Body of pancreas (tissue), 4 donors: Measurements from ENCODE around the gene OR51I1.

ENCODE experiments used
- POLR2A ChIP-seq, 3 donors: fragments of 450-650 bp; IDR thresholded peaks; one replicate each; pipeline ENCODE4 v1.6.1; 2016; ENCODE audit warnings: antibody characterized with exemption in 3 of 3, mild to moderate bottlenecking in 2 of 3
- TF ChIP-seq, protein P1 (sequence below), 7 experiments: fragments of 450-650 bp in 4 of 7; fragments of 200-600 bp in 3 of 7; sonication (generic) in 3 of 7; IDR thresholded peaks; one replicate each; pipeline ENCODE4 v1.5.1; 2016 to 2019; ENCODE audit warnings: antibody characterized with exemption in 7 of 7

DNA sequence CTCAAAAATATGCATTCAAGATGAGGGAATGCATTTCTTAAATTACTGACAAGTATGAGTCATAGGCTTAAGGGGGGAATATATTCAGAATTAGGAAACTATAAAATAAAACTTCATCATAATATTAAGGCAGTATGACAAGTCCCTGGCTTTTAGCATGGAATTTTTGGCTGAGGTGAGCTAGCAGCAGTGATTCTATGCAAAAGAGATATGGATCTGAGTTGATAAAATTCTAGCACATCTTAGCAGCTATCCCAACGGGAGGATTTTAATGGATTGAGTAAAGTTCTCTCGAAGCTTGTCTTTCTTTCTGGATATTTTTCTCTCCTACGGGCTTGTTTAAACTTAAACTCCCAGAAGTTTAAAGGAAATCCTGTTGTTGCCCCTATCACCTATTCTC, 18.2 kb downstream of the OR51I1 start:
- TF ChIP-seq POLR2A (IDR thresholded peaks at IDR 0.05): no peak
- TF ChIP-seq, protein P1, sequence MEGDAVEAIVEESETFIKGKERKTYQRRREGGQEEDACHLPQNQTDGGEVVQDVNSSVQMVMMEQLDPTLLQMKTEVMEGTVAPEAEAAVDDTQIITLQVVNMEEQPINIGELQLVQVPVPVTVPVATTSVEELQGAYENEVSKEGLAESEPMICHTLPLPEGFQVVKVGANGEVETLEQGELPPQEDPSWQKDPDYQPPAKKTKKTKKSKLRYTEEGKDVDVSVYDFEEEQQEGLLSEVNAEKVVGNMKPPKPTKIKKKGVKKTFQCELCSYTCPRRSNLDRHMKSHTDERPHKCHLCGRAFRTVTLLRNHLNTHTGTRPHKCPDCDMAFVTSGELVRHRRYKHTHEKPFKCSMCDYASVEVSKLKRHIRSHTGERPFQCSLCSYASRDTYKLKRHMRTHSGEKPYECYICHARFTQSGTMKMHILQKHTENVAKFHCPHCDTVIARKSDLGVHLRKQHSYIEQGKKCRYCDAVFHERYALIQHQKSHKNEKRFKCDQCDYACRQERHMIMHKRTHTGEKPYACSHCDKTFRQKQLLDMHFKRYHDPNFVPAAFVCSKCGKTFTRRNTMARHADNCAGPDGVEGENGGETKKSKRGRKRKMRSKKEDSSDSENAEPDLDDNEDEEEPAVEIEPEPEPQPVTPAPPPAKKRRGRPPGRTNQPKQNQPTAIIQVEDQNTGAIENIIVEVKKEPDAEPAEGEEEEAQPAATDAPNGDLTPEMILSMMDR (IDR thresholded peaks at IDR 0.05): no peak
